ENCODE data around the gene CXXC5.

Gene CXXC5

DNA sequence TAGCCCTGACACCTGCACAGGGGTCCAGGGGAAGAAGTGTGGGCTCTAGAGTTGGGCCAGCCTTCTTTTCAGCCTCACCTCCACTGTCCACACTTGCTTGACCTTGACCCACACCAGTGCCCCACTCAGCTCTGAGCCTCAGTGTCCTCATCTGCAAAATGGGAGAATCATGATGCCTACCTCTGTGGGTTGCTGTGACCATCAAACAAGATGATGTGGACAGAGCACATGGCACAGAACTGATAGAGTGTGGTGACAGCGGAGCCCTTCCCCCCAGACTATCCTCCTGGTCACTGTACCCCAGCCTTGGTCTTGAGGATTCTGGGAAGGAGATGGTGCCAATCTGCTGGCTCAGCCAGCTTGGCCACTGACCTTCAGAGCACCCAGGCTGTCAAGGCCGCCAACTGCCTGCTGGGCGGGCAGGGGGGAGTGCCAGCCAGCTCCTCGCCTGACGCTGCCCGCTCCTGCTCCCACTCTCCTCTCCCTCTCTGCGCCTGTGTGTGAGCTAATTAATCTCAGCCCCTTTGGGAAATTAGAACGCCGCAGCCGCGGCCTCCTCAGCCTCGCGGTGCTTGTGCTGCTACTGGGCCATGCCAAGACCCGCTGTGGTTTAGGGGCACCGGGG is 16.7 kb downstream of the CXXC5 start:
- no peak for DNase-seq (ENCODE audit: low read depth in 2 of 2)

DNA sequence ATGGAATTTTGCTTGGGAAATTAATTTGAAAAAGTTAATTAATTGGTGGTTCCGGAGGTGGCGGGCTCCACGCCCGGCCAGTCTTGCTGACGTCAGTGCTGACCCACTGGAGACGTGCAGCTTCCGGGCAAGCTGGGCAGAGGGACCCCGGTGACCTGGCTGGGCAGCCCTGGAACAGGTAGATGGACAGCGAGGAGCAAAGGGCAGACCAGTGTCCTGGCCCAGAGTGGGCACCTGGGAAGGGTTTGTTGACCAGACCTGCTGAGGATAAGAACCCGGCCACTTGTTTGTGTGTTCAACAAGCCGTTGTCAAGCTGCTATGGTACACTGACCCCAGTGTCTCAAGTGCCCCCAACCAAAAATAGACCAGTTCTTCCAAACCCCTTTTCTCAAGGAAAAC is 17.5 kb downstream of the CXXC5 start:
- no peak for DNase-seq (ENCODE audit: low read depth in 2 of 2)

DNA sequence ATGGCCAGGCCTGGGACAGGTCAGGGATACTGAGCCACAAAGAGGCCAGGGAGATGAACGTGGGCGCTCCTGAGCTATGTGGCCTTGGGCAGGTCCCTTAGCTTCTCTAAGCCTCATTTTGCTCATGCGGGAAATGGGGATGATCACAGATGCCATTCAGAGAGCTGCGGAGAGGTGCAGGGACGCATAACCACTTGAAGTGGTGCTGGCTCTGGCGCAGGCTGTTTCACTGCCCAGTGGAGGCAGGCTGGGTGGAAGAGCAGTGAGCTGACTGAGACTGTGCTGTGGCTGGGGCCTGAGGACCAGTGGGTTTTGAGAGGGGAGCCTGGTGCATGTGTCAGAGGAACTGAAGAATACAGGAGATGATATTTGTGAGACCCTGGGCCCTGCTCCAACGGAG is 18.4 kb downstream of the CXXC5 start:
- DNase-seq (ENCODE audit: low read depth in 2 of 2) = no peak

DNA sequence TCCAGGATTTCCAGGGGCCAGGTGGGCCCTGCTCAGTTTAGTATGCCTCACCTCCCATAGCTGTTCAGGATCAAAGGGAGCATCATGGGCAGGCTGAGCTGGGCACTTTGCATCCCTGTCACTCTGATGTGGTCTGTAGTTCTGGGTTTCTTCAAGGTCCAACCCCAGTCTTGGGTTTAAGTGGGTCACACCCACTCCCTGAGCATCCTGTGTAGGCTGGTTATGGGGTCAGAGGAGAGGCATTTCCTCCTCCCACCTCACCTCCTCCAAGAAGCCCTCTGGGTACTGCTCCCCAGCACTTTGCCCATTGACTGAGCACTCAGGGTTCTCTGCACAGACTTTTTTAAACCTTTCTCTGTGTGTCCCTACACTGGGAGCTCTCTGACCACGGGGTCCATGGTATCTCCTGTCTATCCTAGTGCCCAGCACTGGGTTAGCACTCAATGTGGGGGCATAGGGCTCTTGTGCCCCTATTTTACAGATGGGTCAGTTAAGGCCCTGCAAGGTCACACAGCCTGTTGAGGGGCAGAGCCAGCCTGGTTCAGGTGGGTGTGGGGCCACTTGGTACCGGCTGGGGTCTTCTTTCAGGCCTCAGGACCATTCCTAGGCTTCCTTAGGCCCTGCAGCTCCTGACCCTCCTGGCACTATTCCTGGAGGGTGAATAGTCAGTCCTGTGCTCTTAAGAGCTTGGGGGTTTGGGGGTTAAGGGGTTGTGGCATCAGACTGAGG is 19.0 kb downstream of the CXXC5 start:
- DNase-seq (ENCODE audit: low read depth in 2 of 2) = no peak

DNA sequence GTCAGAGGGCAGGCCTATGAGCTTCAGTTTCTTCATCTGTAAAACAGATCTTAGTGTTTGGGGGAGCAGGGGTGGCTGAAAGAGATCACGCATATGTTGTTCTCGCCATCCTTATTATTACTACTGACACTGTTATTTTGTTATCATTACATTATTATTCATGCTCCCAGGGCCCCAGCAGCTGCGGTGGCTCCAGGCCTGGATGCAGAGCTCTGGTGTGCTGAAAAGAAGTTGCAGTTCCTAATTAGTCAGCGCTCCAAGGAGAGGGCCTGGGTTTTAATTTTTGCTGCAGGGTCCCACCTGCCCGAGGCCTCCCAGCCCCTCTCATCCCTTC is 19.5 kb downstream of the CXXC5 start:
- DNase-seq (ENCODE audit: low read depth in 2 of 2) = no peak

DNA sequence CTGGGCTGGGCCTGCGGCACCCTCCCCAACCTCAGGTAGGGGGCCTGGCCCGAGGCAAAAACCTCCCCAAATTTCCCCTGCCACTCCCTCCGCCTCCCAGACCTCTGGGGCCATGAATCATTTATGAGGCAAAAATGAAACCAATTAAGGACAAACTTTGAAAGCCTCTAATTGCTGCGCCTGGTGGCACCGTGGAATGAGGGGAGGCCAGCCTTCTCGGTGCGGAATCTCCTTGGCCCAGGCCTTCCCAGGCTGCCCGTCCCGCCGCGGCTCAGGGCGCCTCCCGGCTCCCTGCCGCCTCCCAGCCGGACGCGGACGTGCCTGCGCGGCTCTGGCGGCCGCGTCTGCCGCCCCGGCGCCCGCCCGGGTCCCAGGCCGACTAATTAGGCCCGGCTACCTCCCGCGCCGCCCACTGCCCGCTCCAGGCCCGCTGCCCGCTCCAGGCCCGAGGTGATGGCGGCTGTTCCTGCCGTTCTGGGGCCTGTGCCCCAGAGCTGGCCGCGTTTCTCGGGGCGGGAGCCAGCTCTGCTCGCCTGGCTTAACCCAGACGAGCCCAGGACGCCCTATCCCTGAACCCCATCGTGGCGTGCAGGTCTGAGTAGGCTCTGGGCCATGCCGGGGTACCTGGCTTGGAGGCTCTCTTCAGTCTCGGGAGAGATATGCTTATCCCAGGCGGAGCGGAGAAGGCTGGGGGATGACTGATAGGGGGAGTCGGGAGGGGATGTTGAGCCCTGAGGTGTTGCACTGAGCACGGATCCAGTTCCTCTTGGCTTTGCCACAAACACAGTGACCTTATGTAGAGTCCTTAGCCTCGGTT is 20.1 kb downstream of the CXXC5 start:
- no peak for DNase-seq (ENCODE audit: low read depth in 2 of 2)

DNA sequence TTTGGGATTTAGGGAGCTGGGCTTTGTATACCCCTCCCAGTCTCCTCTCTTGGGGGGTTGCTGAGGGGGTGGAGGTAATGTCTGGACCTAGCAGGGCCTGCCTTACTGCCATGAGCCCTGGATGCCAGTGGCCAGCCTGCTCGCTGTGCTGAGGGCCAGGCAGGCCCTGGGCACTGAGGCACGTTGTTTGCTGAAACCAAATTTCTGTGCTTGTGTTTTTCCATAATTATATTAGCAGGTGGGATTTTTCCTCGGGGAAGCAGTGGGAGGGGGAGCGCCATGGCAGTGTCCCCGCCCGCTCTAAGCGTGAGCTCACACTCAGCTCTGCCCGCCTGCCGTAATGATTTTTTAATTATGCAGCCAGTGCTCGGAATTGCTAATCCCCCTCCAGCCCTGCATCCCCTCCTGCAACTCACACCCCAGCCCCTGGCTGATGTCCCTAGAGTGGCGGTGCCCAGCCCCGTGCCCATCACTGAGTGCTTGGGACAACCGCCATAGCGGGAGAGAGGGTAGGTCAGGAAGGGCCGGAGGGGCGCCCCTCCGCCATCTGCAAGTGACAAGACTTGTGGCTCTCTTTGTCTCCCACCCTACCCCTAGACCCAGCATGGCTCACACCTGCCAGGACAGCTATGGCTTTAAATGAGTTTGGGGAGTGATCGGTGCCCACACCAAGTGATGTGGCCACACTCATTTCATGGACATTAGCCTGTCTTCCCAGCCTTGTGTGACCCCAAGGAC is 20.9 kb downstream of the CXXC5 start:
- DNase-seq (ENCODE audit: low read depth in 2 of 2) = no peak

DNA sequence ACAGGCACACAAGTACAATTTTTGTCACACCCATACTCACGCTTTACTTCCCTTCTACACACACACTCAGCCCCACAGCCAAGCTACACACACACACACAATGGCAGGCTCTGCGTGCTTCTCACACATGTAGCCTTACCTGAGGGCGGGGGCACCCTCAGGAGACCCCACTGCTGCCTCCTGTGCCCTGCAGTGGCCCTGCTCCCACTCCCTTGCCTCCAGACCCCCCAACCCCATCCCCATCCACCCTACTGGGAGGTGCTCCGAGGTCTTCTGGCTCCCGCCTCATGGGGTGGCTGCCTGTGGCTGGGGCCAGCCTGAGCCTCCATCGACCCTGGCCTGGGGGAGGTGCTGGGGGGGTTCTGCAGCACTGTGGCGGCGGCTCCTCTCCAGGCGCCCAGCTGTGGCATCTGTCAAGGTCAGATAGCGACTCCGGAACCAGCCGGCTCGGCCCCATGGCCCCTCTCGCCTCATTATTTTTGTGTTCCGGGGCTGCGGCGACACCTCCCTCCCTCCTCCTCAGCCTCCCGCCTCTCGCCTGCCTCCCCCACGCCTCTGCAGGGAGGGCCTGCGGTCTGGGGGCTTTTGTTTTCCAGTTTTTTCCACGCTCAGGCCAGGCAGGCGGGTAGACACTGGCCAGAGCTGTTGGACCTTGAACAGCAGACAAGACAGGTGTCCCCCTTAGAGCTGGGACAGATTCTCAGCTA is 21.7 kb downstream of the CXXC5 start:
- no peak for DNase-seq (ENCODE audit: low read depth in 2 of 2)

DNA sequence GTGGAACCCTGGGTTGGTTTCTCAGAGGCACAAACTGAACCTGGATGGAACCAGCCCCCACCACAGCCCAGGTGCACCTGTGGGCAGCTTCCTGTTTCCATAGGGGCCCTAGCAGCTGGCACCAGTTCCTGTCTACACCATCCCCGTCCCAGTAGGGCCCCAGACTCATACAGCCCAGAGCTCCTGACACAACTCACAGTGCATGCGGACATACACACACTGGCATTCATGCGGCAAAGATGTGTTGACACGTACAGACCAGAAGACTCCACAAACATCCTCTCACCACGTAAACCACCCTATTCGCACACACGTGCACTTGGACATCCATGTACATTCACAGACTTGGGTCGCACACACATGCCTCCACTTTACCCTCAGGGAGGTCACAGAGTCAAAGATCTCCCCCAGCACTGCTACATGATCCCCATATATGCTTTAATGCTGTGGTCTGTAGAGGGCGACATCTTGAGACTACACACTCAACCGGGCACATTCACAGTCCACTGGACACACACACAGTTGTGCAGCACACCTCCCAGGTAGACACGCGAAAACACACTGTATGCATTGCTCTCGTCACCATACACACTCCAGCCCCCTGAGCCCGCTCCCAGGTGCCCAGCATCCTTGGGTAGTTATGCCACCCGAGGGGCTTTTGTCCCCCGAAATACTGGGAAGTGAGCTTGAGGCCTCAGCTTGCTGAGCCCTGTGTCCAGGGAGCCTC is 22.4 kb downstream of the CXXC5 start:
- DNase-seq (ENCODE audit: low read depth in 2 of 2) = no peak

DNA sequence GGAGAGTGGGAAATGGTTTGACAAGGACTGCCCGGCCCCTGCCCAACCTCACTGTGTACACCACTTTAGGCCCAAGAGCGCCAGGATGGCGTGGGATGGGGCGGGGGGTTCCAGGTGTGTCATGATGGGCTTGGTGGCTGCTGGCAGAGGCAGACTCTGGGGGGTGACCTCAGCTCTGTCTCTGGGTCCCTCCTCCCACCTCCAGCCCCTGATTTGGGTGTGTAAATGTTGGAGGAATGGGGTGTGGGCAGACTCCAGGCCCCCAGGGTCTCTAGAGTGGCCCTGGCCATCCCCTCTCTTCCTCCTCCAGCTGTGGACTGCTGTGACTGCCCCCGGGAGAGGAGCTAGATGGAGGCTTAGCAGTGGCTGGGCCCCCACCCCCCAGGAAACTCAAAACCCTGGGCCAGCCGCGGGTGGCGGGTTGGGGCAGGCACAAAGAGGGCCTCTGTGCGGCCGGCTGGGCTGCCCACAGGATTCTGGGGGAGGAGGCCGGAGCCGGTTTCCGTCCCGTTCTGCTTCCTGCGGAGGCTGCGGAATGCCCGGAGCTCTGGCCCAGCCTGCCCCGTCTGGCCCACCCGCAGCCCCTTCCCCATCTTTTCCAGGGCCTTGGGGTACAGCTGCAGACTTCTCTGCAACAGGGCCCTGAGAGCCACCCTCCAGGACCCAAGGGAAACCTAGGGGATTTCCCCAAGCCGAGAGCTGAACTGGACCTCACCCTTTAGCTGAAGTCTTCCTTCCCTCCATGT is 23.1 kb downstream of the CXXC5 start:
- DNase-seq (ENCODE audit: low read depth in 2 of 2) = no peak

DNA sequence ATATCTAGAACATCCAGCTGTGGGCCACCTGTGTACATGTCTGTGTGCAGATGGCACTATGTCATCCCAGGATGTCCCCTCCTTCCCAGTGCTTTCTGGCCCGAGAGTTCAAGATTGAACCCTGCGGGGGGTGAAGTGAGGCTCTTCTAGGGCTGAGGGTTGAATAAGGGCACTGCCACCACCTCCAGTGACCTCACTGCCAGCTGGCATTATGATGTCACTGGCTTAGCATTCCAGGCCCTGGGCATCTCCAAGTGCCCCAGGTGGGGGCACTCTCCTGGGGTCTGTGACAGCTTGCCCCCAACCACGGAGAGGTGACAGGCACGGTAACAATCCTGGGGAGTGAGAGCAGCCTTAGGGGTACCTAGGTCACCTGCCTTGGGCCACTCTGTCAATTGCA is 27.1 kb downstream of the CXXC5 start:
- no peak for DNase-seq (ENCODE audit: low read depth in 2 of 2)

DNA sequence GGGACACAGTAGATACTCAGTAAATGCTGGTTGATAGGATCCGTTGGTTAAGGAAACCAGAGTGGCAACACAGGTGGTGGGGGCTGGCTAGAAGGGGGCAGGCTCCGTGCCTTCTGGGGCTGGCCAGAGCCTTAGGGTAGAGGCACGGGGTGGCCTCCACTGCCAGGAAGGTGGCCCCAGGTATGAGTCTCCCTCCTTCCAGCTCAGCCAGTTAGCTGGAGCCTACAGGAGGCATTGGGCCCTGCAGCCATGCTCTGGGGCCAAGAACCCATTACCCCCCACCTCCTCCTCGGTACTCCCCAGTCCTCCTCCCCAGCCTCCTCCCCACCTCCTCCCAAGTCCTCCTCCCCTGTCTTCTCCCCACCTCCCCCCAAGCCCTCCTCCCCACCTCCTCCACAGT is 27.7 kb downstream of the CXXC5 start:
- DNase-seq (ENCODE audit: low read depth in 2 of 2) = no peak

DNA sequence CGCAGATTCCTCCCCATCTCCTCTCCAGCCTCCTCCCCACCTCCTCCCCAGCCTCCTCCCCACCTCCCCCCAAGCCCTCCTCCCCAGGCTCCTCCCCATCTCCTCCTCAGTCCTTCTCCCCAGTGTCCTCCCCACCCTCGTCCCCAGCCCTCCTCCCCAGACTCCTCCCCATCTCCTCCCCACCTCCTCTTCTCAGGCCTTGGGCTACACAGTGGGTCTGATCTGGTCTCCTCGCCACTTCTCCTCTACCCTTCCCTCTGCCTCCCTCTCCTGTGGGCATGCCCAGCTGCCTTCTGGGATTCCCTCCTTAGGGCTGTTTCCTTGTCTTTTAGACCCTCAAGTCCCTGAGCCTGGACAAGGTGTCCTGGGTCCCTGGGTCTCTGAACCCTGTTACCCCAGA is 28.3 kb downstream of the CXXC5 start:
- no peak for DNase-seq (ENCODE audit: low read depth in 2 of 2)

DNA sequence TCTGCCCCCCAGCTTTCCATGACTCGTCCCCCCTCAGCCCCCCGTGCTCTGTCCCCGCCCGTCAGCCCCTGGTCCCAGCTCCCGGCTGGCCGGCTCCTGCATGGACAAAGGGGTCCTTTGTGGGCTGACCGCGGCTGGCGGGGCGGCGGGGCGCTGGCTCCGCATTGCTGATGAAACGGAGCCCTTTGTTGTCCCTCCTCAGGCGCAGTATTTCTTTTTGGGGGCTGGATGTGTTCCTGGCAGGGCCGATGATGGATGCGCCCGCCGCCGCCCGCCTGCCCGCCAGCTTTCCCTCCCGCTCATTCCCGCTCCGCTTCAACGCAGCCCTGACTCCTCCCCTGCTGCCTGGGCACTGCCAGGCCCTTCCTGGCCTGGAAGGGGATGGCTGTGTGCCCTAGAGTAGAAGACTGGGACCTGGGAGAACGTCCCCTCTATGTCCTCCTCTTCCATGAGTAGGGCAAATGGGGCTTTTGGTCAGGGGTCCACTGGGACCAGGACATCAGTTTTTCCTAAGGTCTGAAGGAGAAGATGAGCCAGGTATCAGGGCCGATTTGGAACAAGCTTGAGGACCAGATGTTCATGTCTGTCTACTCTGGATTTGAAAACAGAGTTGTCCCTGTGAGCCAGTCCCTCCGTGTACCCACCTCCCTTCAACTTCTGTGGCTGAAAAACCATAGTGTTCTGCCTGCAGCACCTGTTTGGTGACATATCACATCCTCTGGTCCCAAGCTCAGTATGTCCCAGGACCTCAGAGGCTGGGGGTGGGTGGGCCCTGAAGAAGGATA is 29.0 kb downstream of the CXXC5 start:
- DNase-seq (ENCODE audit: low read depth in 2 of 2) = no peak

DNA sequence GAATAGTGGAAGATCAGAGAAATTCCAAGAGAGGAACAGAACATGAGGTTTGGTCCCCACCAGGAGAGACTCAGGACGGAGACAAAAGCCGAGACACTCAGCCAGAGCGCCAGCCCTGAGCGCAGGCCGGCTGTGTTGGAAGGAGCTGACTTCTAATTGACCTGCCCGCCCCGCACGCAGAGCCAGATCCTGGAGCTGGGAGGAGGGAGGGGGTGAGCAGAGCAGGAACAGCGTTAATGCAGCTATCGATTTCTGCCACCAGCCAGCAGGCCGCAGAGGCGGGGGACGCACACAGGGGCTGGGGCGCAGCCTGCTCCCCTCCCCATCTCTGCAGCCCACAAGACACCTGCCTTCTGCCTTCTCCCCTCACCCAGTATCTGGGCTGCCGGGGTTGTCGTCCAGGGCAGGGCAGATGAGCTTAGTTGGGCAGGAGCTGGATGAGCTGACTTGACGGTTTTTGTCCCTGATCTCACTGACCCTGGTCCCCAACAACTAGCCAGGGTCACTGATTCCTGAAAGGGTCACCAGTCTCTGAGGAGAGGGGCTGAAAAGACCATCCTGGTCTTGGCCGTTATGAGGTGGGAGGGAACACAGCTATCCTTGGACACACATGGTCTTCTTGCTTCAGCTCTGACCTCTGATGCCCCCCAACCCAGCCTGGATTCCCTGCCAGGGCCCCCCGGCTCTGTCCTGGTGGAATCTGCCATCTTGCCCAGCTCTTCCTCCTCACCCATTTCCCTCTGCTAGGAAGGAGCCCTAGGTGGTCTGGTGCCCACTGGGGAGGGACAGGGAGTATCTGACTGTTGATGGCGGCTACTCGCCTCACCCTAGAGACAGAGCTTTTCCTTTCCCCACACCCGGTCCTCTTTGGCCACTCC is 29.8 kb downstream of the CXXC5 start:
- DNase-seq (ENCODE audit: low read depth in 2 of 2) = no peak

DNA sequence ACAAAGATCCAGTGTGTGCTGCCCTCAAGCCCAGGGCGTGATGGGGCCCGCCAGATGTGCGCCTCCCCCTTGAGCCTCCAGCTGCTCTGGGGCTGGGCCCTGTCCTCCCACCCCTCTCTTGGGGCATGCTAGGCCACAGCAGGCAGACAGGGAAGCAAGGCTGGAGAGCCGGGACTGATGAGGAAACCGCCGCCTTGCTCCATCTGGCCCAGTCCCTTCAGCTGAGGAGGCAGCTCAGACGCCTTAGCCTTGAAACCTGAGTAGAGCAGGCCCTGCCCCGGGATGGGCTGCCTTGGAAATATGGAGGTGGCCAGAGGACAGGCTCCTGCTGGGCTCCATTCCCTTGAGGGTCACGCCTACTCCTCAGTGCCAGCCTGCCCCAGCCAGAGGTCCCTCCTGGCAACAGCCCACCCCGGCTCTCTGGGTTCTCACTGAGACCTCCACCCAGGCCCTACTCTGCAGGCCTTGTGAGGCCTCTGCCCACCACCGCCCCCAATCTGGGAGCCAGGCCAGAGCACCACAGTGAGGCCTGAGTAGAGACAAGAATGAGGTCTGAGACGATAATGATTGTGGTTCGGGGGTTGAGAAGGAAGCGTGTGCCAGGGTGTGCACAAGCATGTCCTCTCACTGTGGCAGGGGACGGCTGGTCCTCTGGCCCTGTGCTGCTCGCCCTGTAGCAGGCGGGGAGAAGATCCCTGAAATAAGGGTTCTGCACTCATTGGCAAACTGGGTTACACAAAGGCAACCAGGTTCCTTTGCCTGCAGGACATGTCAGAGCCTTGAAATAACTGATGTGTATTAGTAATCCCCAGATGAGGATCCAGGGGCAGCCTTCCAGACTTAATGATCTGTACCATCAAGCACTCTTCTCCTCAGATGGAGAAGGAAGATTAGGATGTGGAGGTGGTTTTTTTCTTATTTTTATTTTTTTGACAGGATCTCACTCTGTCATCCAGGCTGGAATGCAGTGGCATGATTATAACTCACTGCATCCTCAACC is 30.9 kb downstream of the CXXC5 start:
- no peak for DNase-seq (ENCODE audit: low read depth in 2 of 2)

DNA sequence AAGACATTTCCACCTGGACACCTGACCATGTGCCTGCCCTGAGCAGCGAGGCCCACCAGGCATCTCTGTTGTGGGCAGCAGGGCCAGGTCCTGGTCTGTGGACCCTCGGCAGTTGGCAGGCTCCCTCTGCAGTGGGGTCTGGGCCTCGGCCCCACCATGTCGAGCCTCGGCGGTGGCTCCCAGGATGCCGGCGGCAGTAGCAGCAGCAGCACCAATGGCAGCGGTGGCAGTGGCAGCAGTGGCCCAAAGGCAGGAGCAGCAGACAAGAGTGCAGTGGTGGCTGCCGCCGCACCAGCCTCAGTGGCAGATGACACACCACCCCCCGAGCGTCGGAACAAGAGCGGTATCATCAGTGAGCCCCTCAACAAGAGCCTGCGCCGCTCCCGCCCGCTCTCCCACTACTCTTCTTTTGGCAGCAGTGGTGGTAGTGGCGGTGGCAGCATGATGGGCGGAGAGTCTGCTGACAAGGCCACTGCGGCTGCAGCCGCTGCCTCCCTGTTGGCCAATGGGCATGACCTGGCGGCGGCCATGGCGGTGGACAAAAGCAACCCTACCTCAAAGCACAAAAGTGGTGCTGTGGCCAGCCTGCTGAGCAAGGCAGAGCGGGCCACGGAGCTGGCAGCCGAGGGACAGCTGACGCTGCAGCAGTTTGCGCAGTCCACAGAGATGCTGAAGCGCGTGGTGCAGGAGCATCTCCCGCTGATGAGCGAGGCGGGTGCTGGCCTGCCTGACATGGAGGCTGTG is 32.4 kb downstream of the CXXC5 start:
- no peak for DNase-seq (ENCODE audit: low read depth in 2 of 2)
